Measurements from ENCODE around the gene CPT1B.

The CPT1B gene

DNA sequence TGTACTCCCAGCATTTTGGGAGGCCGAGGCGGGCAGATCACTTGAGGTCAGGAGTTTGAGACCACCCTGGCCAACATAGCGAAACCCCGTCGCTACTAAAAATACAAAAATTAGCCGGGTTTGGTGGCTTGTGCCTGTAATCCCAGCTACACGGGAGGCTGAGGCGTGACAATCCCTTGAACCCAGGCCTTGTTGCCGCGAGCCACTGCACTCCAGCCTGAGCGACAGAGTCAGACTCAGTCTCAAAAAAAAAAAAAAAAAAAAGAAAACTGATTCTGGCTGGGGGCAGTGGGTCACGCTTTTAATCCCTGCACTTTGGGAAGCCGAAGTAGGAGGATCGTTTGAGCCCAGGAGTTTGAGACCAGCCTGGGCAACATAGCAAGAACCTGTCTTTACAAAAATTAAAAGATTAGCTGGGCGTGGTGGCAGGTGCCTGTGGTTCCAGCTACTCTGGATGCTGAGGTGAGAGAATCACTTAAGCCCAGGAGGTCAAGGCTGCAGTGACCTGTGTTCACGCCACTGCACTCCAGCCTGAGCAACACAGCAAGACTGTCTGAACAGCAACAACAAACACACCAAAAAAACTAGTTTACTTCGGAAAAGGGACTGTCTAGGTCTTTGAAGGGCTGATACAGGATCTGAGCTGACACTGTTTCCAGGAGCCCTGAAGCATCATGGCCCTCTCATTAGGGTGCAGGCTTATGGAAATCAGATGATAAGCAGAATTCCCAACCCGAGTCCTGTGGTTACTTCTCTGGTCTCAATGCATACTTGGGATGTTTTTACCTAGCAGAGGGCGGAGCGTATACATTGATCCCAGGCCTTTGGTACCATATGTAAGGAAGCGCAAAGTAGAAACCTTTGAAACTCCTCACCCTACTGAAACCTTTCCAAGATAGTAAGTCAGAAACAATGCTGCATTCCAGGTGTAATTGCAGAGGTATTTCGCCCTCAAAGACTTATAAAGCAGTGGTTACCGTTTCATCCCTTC lies 6.2 kb upstream of the CPT1B start:
- FAIRE-seq = no peak

- no peak for FAIRE-seq
Observed at GRCh38 chr22:50583294-50583861, 5.2 kb upstream of the CPT1B start.

GRCh38 chr22:50582493-50583293 lies 4.5 kb upstream of the CPT1B start, which contains the start of gene CHKB:
Gene CHKB, minus strand, starts transcription at chr22:50582849. Its CDS starts 68 bp downstream, at chr22:50582781.
- peak; percentile 96 for FAIRE-seq

- no peak for FAIRE-seq
Observed at GRCh38 chr22:50581950-50582492, 3.8 kb upstream of the CPT1B start.

DNA sequence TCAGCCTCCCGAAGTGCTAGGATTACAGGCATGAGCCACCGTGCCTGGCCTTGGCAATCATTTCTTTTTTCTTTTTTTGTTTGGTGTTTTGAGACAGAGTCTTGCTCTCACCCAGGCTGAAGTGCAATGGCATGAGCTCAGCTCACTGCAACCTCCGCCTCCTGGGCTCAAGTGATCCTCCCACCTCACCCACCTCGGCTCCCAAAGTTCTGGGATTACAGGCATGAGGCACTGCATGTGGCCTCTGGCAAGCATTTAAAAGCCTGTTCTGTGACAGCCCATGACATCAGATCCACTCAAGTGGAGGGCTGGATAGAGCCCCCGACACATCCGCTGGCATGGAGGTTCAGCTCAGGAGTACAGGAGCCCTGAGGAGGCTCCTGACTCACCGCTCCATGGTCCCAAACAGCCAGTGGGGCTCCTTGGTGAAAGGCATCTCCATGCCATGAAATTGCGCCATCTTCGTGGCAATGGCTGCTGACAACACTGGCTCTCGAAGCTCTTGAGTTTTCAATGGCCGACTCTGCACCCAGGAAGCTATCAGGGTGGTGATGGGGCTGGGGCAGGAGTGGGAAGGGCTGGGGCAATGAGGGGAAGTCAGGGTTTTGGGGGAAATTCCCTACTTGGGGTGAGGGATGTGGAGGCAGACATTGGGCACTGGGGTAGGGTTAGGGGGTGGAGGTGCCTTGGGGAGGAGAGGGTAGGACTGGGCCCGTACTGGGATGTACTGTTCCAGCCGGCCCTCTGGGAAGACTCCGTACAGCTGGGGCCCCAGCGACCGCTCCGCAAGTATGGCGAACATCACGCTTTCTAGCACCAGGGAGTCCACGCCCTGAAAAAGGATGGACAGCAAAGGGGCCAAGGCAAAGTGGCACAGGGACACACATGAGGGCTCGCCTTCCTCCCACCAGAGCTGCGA lies 3.1 kb upstream of the CPT1B start:
- no peak for FAIRE-seq

DNA sequence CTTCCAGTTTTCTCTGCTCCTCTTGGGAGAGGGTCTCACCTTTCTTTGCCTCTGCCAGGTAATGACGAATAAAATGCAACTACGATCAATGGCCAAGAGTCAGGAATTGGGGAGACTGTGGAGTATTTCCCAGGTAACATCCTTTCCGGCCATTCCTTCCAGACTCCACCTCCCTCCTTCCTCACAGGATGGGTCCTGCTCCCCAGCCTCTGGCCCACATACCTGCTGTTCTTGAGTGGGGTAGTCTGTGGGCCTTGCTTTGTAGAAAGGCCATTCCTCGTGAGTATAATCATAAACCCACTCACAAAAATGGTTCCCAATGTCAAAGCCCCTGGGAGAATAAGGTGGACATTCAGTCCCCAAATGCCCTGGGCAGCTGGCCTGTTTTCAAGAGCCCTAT lies 1.5 kb upstream of the CPT1B start:
- no peak for FAIRE-seq

- FAIRE-seq = no peak
Observed at GRCh38 chr22:50578776-50579310, 616 bp upstream of the CPT1B start.

DNA sequence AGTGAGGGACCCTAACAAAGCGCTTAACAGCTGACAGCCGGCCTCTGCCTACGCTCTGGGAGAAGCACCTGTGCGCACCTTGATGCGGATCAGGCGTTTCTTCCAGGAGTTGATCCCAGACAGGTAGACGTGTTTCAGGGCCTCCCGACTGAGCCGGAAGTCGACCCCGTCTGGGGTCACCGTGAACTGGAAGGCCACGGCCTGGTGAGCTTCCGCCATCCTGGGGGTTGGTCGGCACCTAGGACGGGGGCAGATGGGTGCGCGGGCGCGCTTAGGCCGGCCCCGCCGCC lies 585 bp downstream of the CPT1B start:
- no peak for FAIRE-seq

DNA sequence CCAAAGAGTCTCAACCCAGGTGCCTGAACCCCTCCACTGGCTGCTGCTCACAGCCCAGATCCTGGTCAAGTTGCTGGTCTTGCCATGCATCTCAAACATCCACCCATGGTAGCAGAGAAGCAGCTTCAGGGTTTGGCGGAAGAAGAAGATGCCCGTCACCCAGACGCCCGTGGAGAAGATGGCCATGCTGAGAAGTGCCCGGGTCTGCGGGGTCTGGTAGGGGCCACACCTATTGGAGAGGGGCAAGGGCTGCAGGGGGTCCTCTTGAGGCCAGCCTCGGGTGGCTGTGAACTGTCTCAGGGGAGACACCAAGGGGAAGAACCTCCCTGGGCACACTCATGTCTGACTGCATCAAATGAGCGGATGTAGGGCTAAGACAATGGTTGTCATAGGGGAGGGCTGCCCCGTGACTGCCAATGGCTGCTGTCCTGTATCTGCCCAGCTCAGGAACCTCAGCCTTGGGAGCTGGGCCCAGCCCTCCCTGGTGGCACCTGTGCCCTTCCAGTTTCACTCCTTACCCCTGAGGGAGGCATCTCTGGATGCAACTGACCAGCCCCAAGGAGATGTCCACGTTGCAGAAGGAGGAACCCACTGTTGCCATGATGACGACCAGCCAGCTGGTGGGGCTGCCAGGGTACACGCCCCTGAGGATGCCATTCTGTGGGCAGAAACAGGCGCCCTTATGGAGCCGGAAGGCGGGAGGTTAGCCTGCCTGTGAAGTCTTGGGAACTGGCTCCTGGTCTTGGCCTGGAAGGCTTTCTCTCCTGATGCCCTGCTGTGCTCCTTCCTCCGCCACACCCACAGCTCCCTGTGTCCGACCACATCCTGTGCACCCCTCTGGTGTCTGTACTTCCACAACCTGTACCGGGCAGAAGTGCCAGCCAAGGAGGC lies 1.2 kb downstream of the CPT1B start:
- no peak for FAIRE-seq

DNA sequence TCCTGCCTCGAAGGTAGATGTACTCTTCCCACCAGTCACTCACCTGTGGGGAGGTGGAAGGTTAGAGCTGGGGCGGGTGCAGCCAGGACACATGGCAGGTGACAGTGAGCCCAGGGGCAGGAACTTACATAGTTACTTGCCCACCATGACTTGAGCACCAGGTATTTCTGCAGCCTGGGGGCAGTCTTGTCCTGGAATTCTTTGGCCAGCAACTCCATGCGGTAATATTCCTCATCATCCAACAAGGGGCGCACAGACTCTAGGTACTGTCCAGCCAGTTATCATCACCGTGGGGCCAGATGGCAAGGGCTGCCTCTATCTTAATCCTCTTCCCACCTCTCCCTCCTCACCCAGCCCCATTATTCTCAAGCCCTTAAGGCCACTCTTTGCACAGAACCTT lies 2.2 kb downstream of the CPT1B start:
- no peak for FAIRE-seq

DNA sequence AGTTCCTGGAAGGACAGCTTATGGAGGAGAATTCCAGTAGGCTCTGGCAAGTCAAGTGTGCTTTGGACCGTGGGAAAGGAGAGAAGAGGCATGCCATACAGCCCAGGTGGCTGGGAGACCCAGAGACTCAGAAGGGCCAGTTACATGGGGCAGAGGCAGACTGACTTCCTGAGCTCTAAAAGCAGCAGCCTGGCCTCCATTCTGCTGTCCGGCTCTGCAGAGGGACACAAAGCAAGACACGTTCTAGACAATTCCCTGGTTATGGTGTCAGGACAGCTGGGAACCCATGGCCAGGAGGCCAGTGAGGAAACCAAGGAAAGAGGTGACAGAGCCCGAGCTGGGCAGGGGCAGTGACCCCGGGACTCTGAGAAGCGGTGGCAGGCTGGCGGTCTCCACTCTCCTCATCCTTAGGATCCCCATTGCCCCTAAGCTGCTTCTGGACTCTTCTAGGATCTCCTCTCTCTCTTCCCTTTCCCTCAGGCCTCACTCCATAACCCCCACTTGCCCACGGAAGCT lies 2.7 kb downstream of the CPT1B start:
- FAIRE-seq = no peak

GRCh38 chr22:50574383-50574755 lies 3.9 kb downstream of the CPT1B start:
- FAIRE-seq = no peak

DNA sequence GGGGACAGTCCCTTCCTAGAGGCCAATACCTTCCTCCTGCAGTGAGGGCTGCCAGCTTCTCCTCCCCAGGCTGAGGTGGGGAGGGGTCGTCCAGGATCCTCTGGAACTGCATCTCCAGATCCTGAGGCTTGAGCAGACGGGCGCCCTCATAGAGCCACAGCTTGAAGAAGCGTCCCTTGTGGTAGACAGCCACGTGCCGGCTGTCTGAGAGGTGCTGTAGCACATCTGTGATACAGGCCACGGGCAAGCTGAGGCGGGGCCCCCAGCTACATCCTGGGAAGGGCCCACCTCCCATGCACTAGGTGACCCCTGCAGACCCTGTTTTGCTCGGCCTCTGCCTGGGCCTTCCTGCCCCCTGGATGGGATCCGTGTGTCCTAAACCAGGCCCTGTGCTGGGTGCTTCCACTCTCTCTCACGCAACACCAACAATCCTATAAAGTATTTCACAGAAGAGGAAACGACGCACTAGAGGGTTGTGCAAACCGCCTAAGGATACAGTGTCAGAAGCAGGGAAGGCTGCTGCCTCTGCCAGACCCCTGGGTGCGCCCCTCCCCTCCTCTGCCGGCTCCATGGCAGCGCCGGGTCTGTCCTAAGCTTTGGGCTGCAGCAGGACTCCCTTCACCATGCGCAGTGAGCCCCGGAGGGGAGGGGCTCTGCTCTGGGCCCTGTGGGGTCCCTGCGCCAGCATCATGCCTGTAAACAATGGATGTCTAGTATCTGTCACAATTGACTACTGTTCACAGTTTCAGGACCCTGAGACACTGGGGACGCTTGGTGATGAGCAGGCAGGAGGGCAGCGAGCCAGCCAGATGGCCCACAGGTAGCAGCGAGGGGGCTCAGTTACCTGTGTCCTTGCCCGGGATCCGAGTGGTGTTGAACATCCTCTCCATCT lies 4.5 kb downstream of the CPT1B start:
- no peak for FAIRE-seq

DNA sequence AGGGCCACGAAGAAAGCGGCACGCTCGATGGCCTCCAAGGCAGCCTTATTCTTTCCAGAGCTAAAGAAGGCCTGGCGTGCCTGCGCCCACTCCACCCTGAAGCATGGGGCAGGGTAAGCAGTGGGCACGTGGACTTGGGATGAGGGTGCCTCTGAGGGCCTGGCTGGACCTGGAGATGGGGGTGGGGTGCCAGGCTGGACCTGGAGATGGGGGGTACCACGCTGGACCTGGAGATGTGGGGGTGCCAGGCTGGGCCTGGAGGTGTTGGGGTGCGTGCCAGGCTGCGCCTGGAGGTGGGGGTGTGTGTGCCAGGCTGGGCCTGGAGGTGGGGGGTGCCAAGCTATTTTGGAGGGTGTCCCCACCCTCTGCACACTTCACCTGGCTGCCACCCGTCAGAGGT lies 5.3 kb downstream of the CPT1B start:
- no peak for FAIRE-seq

GRCh38 chr22:50571264-50572175 lies 6.7 kb downstream of the CPT1B start:
- FAIRE-seq = no peak

DNA sequence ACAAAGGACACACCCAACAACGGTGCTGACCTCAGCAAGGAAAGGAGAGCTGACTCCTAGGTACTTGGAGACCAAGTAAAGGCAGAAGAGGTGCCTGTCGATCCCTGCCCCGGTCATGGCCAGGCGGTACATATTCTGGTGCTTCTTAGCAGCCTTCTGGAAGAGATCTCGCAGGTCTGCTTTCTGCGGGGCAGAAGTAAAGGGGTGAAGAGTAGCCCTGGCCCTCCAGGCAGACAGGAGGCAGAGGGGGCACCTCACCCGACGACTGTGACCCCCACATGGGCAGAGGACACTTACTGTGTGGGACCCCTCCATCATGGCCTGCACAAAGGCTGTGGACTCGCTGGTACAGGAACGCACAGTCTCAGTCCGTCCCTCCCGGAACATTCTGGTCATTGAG lies 7.4 kb downstream of the CPT1B start:
- FAIRE-seq = no peak

DNA sequence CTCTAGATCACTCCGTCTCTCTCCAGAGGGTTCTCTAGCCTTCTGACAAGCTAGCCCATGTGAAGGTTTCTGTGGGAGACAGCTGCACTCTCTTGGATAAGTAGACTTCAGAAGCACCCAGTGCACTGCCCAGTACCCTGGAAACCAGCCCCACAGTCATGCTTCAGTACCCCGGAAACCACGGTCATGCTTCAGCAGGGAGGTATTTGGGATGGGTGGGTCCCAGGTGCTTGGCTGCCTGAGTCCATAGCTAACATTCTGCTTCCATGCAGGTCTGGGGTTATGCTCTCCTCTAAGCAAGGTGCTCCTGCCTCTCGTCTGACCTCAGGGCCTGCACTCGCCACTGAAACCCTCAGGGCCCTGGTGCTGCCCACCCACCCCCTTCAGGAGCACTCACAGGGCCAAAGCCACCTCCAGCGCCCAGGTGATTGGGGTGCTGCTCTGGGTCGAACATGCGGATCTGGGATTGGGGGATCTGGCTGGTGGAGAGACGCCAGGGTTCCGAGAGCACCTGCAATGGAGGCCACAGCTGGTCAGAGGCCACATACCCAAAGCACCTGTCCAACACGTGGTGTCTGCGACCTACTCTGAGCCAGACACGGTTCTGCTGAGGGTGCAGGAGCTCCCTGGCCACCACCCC lies 8.2 kb downstream of the CPT1B start:
- FAIRE-seq = no peak

DNA sequence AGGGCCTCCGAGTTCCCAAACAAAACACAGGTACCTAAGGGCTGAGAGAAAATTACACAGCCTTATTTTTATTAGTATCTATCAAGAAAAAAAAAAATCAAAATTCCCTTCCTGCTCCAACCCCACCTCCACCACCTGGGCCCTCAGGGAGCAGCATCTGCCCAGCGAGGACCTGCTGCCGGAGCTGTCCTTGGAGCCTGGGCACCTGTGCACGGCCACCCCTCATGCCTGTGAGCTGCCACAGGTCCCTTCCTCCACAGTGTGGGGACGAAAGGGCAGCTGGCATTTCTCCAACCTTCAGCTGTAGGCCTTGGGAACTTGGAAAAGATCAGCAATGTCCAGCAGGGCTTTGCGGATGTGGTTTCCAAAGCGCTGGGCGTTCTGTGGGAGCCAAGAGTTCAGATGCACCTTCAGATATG lies 9.2 kb downstream of the CPT1B start:
- FAIRE-seq = no peak

All from endometrium (tissue), 2 donors.